HepG2 (cell line): ENCODE measurements around the gene RAI2. TPM values are rescaled to one million over a fixed set of nuclear protein-coding genes. Genes with fewer than 3 reads are reported as not detected.

ENCODE experiments used
- ATAC-seq: fragments of 200-7000 bp; cut with Tn5 transposase; 3 replicates; pipeline ENCODE4 v1.9.1; 2020; ENCODE audit warnings: mild to moderate bottlenecking, moderate library complexity
- BruUV-seq: library from RNA; stranded (reverse); fragments of 400-500 nt; replicated peaks from 2 replicates; lab custom pipeline; 2021; lab: Mats Ljungman, UMichigan
- CTCF ChIA-PET: fragments of 300-600 bp; formaldehyde crosslinking; extraction: SDS; loops from one replicate; lab custom pipeline; 2021; ENCODE audit warnings: low total read pairs, inconsistent platforms, low intra/inter-chr PET ratio; lab: Yijun Ruan, JAX
- POLR2A ChIA-PET: fragments of 350-600 bp; sonication (Branson Sonifier 250); formaldehyde crosslinking; loops from one replicate; lab custom pipeline; 2020; ENCODE audit warnings: antibody characterized with exemption, inconsistent platforms; lab: Yijun Ruan, JAX
- DNase-seq: peaks from one replicate; pipeline ENCODE4 v3.0.0-alpha.2; 2015; ENCODE audit warnings: low spot score
- FAIRE-seq: peaks from 3 replicates; lab custom pipeline; 2011; peaks lifted over from hg19 to GRCh38; lab: Jason Lieb, UNC
- H2AFZ ChIP-seq: one replicate; pipeline ENCODE4 v1.6.1; 2011; ENCODE audit warnings: low read length, inconsistent platforms
- H3K27ac ChIP-seq: fragments of 300-600 bp; 3 replicates; pipeline ENCODE4 v1.8.0; 2011; ENCODE audit warnings: mixed run types, mild to moderate bottlenecking, mixed read lengths, low read length, inconsistent platforms; ENCODE audit not compliant: insufficient read depth; ENCODE audit errors: extremely low read length
- H3K27me3 ChIP-seq, 2 experiments: fragments of 200-600 bp in 1 of 2; 2 replicates in 1 of 2; 3 replicates in 1 of 2; pipeline versions ENCODE4 v1.6.0 to v1.8.0; 2011; ENCODE audit warnings: low read length in 2 of 2, mild to moderate bottlenecking in 2 of 2, moderate library complexity in 2 of 2, inconsistent platforms in 1 of 2; ENCODE audit not compliant: insufficient read depth in 2 of 2, control insufficient read depth in 1 of 2
- H3K36me3 ChIP-seq, 2 experiments: fragments of 200-600 bp in 1 of 2; replicated peaks in 1 of 2; 2 replicates in 1 of 2; 3 replicates in 1 of 2; pipeline versions ENCODE4 v1.5.1 to v1.8.0; 2011; ENCODE audit warnings: low read length in 2 of 2, inconsistent platforms in 1 of 2; ENCODE audit not compliant: insufficient read depth in 2 of 2, control insufficient read depth in 1 of 2
- H3K4me1 ChIP-seq: 2 replicates; pipeline ENCODE4 v1.5.1; 2012; ENCODE audit warnings: low read length, inconsistent platforms; ENCODE audit not compliant: insufficient read depth
- H3K4me2 ChIP-seq: 2 replicates; pipeline ENCODE4 v1.6.0; 2011; ENCODE audit warnings: low read depth, low read length, inconsistent platforms
- H3K4me3 ChIP-seq, 3 experiments: fragments of 200-600 bp in 1 of 3; sonication (generic), shearing (Covaris generic) in 1 of 3; replicated peaks in 1 of 3; 2 replicates each; pipeline ENCODE4 v1.5.1; 2011 to 2016; ENCODE audit warnings: low read length in 3 of 3, inconsistent platforms in 2 of 3, low read depth in 2 of 3, mild to moderate bottlenecking in 2 of 3, control low read depth in 1 of 3, mixed read lengths in 1 of 3; ENCODE audit not compliant: insufficient read depth in 1 of 3
- H3K79me2 ChIP-seq: one replicate; pipeline ENCODE4 v1.6.1; 2011; ENCODE audit warnings: low read length, inconsistent platforms; ENCODE audit not compliant: insufficient read depth
- H3K9ac ChIP-seq: 2 replicates; pipeline ENCODE4 v1.6.0; 2011; ENCODE audit warnings: mild to moderate bottlenecking, low read depth, low read length, inconsistent platforms; ENCODE audit not compliant: insufficient read depth
- H3K9me3 ChIP-seq: 2 replicates; pipeline ENCODE4 v1.5.1; 2012; ENCODE audit warnings: mild to moderate bottlenecking, low read length
- H4K20me1 ChIP-seq: 2 replicates; pipeline ENCODE4 v1.6.0; 2011; ENCODE audit warnings: inconsistent platforms, mild to moderate bottlenecking, low read length, moderate library complexity; ENCODE audit not compliant: insufficient read depth
- KDM3A ChIP-seq: IDR thresholded peaks from 2 replicates; pipeline ENCODE4 v1.6.1; 2018; ENCODE audit warnings: low read depth, missing compliant biosample characterization
- MAFK ChIP-seq, 2 experiments: IDR thresholded peaks in 1 of 2; conservative IDR thresholded peaks in 1 of 2; 2 replicates each; pipeline ENCODE4 v1.6.1; 2011; ENCODE audit warnings: improper control_type of control experiment in 2 of 2, low read length in 2 of 2
- MATR3 ChIP-seq: sonication (generic); formaldehyde crosslinking; IDR thresholded peaks from 2 replicates; pipeline ENCODE4 v1.4.0; 2020; ENCODE audit warnings: missing genetic modification reagents
- ZFP36L2 ChIP-seq: sonication (generic); formaldehyde crosslinking; IDR thresholded peaks from 2 replicates; pipeline ENCODE4 v1.4.0; 2020; ENCODE audit warnings: missing genetic modification reagents
- ZFP90 ChIP-seq: sonication (generic); formaldehyde crosslinking; IDR thresholded peaks from 2 replicates; pipeline ENCODE4 v1.8.0; 2022; ENCODE audit warnings: missing genetic modification reagents, mild to moderate bottlenecking, inconsistent platforms, borderline replicate concordance
- ZNF101 ChIP-seq: sonication (generic); formaldehyde crosslinking; IDR thresholded peaks from 2 replicates; pipeline ENCODE4 v1.4.0; 2020; ENCODE audit warnings: mild to moderate bottlenecking, low read depth, missing genetic modification reagents, borderline replicate concordance
- ZNF225 ChIP-seq: sonication (generic); formaldehyde crosslinking; IDR thresholded peaks from 2 replicates; pipeline ENCODE4 v1.4.0; 2020; ENCODE audit warnings: mild to moderate bottlenecking, missing genetic modification reagents
- ZNF24 ChIP-seq: fragments of 450-650 bp; IDR thresholded peaks from 2 replicates; pipeline ENCODE4 v1.6.1; 2017; ENCODE audit warnings: antibody characterized with exemption, mild to moderate bottlenecking
- ZNF260 ChIP-seq: sonication (generic); formaldehyde crosslinking; IDR thresholded peaks from 2 replicates; pipeline ENCODE4 v1.4.0; 2020; ENCODE audit warnings: missing genetic modification reagents, low read depth, mild to moderate bottlenecking, borderline replicate concordance
- ZNF331 ChIP-seq: sonication (generic); formaldehyde crosslinking; IDR thresholded peaks from 2 replicates; pipeline ENCODE4 v1.4.0; 2020; ENCODE audit warnings: missing genetic modification reagents
- WGBS: methylation state at CpG from one replicate; pipeline ENCODE4 v1.1.6; 2017; ENCODE audit warnings: low lambda C conversion rate; 5-methylcytosine and 5-hydroxymethylcytosine counted together
- in situ Hi-C: cut with HindIII; loops from 2 replicates; pipeline ENCODE4 v1.10.0; 2017; ENCODE audit warnings: low pct_unique_long_range_greater_than_20kb; ENCODE audit not compliant: extremely low pct_ligation_motif_present
- intact Hi-C: fragments of 100-400 bp; cut with micrococcal nuclease; formaldehyde crosslinking; loops from one replicate; pipeline ENCODE4 v1.10.0; 2022; ENCODE audit not compliant: unreplicated experiment
- polyA plus RNA-seq, 8 experiments: library from polyadenylated mRNA; depleted of rRNA in 3 of 8; stranded (reverse) in 7 of 8; unstranded in 1 of 8; fragments of >200 nt; fragmentation: Illumina TruSeq in 4 of 8; extraction: Trizol in 4 of 8; gene quantifications; 2 replicates each; pipeline versions ENCODE4 v1.2.1 to v1.2.3, GENCODE V29; 2011 to 2016; ENCODE audit warnings: low read depth in 4 of 8, missing spikeins in 1 of 8, mixed read lengths in 1 of 8; ENCODE audit not compliant: insufficient read depth in 1 of 8
- total RNA-seq, 5 experiments: library from RNA; depleted of rRNA; stranded (reverse); fragments of >200 nt; fragmentation: Illumina TruSeq; extraction: Trizol; gene quantifications; 2 replicates each; pipeline ENCODE4 v1.2.3, GENCODE V29; 2016; ENCODE audit warnings: low read depth in 1 of 5
- TF ChIP-seq, protein P1 (sequence below): sonication (generic); formaldehyde crosslinking; IDR thresholded peaks from 2 replicates; pipeline ENCODE4 v1.5.0; 2020; ENCODE audit warnings: mild to moderate bottlenecking, missing genetic modification reagents, borderline replicate concordance
- TF ChIP-seq, protein P2 (sequence below): sonication (generic); formaldehyde crosslinking; IDR thresholded peaks from 2 replicates; pipeline ENCODE4 v1.4.0; 2020; ENCODE audit warnings: mild to moderate bottlenecking, missing genetic modification reagents

Gene RAI2
- total and polyA plus RNA-seq, 2 of the 13 experiments (the other 11 are each of a cell fraction or from before 2014, with no cell fraction given), result not detected

GRCh38 chrX:17822351-17822750, 38.7 kb downstream of the RAI2 start:
- Histone ChIP-seq H3K36me3 (no peaks in the 10 kb centered on the region), H3K9ac (no peak overlapping the region), H3K79me2 (no peaks in the 10 kb centered on the region), H4K20me1 (no peaks in the 10 kb centered on the region), H3K9me3 (no peaks in the 10 kb centered on the region), H3K4me3 (no peak overlapping the region), H2AFZ (no peak overlapping the region), H3K27ac (no peak overlapping the region), H3K4me1 (no peaks in the 10 kb centered on the region), H3K4me2 (no peak overlapping the region)
- ATAC-seq (no peak), FAIRE-seq (no peak), DNase-seq (no peak)
- ChIA-PET CTCF (no interaction called here), POLR2A (no interaction called here)
- intact Hi-C loops, result no loop called here
- BruUV-seq, result no TSS peak
- TF ChIP-seq, protein P1, sequence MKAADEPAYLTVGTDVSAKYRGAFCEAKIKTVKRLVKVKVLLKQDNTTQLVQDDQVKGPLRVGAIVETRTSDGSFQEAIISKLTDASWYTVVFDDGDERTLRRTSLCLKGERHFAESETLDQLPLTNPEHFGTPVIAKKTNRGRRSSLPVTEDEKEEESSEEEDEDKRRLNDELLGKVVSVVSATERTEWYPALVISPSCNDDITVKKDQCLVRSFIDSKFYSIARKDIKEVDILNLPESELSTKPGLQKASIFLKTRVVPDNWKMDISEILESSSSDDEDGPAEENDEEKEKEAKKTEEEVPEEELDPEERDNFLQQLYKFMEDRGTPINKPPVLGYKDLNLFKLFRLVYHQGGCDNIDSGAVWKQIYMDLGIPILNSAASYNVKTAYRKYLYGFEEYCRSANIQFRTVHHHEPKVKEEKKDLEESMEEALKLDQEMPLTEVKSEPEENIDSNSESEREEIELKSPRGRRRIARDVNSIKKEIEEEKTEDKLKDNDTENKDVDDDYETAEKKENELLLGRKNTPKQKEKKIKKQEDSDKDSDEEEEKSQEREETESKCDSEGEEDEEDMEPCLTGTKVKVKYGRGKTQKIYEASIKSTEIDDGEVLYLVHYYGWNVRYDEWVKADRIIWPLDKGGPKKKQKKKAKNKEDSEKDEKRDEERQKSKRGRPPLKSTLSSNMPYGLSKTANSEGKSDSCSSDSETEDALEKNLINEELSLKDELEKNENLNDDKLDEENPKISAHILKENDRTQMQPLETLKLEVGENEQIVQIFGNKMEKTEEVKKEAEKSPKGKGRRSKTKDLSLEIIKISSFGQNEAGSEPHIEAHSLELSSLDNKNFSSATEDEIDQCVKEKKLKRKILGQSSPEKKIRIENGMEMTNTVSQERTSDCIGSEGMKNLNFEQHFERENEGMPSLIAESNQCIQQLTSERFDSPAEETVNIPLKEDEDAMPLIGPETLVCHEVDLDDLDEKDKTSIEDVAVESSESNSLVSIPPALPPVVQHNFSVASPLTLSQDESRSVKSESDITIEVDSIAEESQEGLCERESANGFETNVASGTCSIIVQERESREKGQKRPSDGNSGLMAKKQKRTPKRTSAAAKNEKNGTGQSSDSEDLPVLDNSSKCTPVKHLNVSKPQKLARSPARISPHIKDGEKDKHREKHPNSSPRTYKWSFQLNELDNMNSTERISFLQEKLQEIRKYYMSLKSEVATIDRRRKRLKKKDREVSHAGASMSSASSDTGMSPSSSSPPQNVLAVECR (CRISPR knock-in tag), result no peak
- no peak for TF ChIP-seq ZNF331
- no peak for TF ChIP-seq MAFK (conservative IDR thresholded peaks at IDR 0.05 in 1 of 2, IDR thresholded peaks at IDR 0.05 in 1 of 2; ENCODE audit: low read length in 2 of 2)
- TF ChIP-seq ZFP36L2 (CRISPR knock-in tag), result no peak
- TF ChIP-seq, protein P2, sequence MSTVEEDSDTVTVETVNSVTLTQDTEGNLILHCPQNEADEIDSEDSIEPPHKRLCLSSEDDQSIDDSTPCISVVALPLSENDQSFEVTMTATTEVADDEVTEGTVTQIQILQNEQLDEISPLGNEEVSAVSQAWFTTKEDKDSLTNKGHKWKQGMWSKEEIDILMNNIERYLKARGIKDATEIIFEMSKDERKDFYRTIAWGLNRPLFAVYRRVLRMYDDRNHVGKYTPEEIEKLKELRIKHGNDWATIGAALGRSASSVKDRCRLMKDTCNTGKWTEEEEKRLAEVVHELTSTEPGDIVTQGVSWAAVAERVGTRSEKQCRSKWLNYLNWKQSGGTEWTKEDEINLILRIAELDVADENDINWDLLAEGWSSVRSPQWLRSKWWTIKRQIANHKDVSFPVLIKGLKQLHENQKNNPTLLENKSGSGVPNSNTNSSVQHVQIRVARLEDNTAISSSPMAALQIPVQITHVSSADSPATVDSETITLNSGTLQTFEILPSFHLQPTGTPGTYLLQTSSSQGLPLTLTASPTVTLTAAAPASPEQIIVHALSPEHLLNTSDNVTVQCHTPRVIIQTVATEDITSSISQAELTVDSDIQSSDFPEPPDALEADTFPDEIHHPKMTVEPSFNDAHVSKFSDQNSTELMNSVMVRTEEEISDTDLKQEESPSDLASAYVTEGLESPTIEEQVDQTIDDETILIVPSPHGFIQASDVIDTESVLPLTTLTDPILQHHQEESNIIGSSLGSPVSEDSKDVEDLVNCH (CRISPR knock-in tag), result no peak
- TF ChIP-seq KDM3A (CRISPR knock-in tag), result no peak
- no peak for TF ChIP-seq ZNF225 (CRISPR knock-in tag)
- TF ChIP-seq MATR3 (CRISPR knock-in tag), result no peak
- no peak for TF ChIP-seq ZFP90 (CRISPR knock-in tag)
- TF ChIP-seq ZNF101, result no peak
- TF ChIP-seq ZNF24, result no peak
- no peak for TF ChIP-seq ZNF260 (CRISPR knock-in tag)
- TF ChIP-seq, all 625 proteins: peak for 0
- 0% methylated on average over 2 of the region's 2 CpGs for WGBS
- H3K27me3 ChIP-seq, result no peaks in the 10 kb centered on the region
- in situ Hi-C loops, result loop anchor here (25.0 kb wide), 1 partner anchor 565 kb away; no protein-coding TSS in a partner anchor
